Right hindlimb (tissue), 1 donor: ENCODE results near the gene ENPP3.
"Not testable (repeated sequence)": the region's sequence is repeated elsewhere in the genome, so short reads cannot be mapped to it uniquely, and the experiment has no call there.

Experiments used
- DNase-seq: peaks from one replicate; pipeline ENCODE4 v3.0.0-alpha.2; 2018

ENPP3 gene

GRCh38 chr6:131692031-131692430 is 54.9 kb downstream of the ENPP3 start:
- no peak for DNase-seq

- no peak for DNase-seq
Measured at GRCh38 chr6:131692589-131692988, 55.5 kb downstream of the ENPP3 start.

DNA sequence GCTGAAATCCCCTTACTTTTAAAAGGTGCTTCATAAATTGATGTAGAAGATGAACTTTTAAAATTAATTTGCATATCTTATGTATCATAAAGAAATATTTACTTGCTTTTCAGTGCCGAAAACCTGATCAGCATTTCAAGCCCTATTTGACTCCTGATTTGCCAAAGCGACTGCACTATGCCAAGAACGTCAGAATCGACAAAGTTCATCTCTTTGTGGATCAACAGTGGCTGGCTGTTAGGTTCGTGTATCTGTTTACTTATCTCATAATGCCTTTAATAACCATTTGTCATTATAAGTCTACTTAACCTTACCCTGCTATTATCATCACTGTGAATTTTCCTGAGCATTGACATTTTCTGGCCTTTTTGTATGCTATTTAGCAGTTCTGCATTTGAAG is 56.3 kb downstream of the ENPP3 start:
- no peak for DNase-seq

- peak; percentile 65 for DNase-seq
Measured at GRCh38 chr6:131694832-131695426, 57.8 kb downstream of the ENPP3 start.

DNA sequence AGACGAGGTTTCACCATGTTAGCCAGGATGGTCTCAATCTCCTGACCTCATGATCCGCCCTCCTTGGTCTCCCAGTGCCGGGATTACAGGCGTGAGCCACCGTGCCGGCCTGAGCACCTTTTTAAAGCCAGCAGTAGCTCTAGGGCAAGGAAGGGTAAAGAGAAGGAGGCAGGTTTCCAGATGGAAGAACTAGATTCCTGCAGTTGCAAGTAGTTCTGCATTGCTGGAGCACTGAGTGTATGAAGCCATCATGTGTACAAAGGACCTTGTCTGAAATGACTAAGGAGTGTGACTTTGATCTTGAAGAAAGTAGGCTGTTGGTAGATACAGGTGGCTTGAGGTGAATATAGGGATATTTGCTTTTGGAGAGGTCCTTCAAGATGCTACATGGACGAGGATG is 59.9 kb downstream of the ENPP3 start:
- DNase-seq, result no peak

GRCh38 chr6:131700851-131701250 is 63.7 kb downstream of the ENPP3 start:
- not testable (repeated sequence) for DNase-seq

DNA sequence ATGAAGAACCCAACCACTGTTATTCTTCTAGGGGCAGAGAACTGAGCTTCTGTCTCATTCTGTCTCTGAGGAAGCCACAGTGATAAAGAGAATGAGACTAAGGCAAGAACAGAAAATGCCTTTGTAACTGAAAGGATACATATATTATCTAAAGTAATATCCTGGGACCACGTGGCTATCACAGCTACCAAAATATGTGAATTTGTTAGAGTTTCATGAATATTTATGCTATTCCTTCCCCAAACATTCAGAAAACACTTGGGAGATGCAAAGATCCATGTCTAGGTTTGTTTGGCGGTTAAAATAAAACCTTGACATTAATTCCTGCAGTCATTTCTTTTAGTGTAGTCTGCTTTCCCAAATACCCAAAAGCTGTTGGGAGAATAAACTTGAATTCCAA is 66.8 kb downstream of the ENPP3 start:
- not testable (repeated sequence) for DNase-seq

DNA sequence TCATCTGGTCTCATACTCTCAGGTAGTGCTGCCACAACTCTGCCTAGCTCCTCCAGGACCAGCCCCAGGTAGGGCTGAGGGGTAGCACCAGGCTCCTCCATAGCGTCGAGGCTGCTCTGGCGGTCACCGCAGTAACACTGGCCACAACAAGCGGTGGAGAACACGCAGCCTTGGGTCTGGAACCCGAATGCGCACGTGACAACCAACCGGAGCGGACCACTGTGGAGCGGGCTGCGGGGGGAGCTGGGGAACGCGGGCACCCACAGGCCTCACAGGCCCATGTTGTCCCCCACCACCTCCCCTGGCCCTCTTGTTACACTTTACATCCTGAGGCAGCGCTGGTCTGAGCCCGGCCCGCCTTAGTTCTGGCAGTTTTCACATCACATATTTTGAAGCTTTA is 73.8 kb downstream of the ENPP3 start, which contains the start of gene CTAGE9:
TSS of gene CTAGE9 (minus strand) at position 101 of the 400 bp plus-strand sequence. CDS start at position 101, 0 bp downstream.
- DNase-seq, result not testable (repeated sequence)

DNA sequence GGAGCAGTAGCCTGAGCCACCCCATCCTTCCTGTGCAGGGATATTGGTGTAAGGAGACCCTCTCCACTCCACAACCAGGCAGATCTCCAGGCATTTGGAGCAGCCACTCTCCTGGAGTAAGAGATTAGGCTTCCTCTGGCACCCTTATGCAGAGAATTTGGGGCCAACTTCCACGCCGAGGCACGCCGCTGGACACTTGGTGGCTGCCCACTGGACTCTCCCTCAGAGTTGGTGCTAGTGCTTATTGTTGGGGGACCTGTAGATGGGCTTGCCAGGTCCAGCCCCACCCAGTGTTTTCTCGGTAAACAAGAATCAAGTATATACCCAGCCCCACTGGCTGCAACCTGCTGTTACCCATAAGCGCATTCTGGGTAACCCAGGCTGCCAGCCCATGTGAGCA is 78.5 kb downstream of the ENPP3 start:
- not testable (repeated sequence) for DNase-seq

- DNase-seq, result no peak
Measured at GRCh38 chr6:131717836-131718542, 80.9 kb downstream of the ENPP3 start.

DNA sequence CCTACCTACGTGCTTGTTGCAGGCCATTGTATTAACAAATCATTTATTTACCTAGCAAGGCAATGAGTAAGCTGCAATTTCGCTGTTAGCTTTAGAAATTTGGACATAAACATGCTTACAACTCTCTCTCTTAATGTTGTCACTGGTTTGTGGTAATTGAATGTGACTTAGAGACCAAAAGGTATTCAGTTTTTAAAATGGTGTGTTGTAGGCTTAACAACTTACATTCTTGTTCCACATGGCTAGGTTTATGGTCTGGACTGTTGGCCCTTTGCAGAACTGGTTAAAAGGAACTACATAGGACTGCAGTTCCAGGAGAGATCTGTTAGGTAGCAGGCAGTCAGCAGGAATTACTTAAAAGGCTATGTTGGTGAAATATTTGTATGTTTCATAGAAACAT is 84.1 kb downstream of the ENPP3 start:
- DNase-seq, result no peak

DNA sequence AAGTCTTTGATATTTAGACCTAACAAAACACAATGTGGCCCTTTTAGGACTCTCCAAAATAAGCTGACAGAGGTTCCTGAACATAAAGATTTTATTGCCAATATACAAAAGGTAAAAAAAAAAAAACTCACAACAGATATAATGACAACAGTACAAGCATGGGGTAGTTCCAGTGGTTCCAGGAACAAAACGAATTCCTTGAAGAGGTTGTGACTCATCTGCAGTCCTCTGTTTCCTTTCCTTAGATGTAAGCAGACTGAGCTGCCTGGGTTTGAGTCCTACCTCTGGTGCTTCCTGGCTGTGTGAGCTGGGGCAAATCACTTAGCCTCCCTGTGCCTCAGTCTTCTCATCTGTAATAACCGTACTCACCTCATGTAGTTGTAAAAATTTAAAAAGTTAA is 87.0 kb downstream of the ENPP3 start:
- no peak for DNase-seq

- no peak for DNase-seq
Measured at GRCh38 chr6:131727467-131727866, 90.4 kb downstream of the ENPP3 start.

DNA sequence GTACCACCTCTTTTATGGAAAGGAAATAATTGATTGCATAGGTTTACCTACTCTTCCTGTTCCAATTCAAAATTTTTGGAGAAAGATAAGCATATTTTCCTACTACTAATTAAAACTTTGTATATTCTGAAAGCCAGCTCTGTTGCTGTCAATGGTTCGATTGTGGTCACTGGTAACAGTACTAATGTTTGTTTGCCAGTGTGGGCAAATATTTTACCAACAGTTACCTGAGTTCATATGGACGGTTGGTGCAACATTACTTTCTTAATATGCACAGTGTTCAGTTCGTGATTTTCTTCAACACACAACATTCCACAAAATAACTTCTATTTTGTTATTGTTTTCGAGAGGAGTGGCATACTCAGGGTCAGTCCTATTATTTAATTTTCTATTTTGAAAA is 90.8 kb downstream of the ENPP3 start:
- no peak for DNase-seq

GRCh38 chr6:131728296-131728939 is 91.3 kb downstream of the ENPP3 start:
- DNase-seq, result no peak

DNA sequence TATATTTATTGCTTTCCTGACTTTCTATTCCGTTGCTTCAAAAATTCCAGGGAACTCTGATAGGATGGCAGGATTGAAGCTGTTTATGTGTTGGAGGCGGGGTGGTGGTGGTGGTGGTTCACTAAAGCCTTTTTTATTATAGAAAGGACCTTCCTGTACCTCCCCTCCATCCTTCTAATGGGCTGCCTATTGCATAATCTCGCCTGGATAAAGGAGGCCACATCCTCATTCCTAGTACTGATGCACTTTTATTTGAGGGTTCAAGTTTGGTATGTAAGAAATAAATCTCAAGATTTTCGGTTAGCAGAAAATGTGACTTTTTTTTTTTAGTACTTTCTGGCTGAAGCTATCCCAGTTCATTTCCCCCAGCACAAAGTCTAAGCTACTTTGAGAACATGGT is 92.4 kb downstream of the ENPP3 start:
- no peak for DNase-seq

DNA sequence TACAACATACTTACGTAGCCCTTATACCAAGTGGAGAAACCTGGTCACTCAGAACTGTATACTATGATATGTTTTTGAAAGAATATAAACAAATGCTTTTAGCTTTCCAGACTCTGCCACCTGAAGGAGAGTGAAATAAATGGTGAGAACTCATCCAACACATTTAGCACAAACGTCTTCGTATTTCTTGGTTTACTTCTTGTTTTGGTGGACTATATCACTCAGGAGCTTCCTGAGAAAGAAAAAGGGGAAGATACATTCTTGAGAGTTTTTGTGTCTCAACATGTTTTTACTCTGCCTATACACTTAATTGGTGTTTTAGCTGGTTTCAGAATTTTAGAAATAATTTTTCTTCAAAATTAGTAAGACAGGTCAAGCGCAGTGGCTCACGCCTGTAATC is 93.2 kb downstream of the ENPP3 start:
- DNase-seq, result no peak

DNA sequence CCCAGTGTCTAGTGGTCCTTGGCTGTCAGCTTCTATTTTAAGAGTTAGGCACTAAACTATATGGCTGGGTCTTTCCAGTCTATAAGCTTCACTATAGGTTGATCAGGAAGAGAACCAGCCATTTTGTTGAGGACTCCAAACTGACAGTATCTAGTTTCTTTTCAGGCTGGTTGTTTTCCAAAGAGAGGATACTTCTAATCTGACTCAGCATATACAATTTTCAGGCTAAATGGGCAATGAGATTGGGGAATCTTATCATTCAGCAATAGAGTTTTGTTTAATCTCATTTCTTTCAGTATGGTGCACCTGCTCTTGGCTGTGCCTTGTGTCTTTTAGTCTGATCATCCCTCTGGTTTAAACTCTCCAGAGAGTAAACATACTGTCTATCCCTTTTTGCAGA is 94.1 kb downstream of the ENPP3 start:
- DNase-seq, result no peak

- DNase-seq, result peak; percentile 38
Measured at GRCh38 chr6:131733376-131734016, 96.4 kb downstream of the ENPP3 start.

- DNase-seq, result no peak
Measured at GRCh38 chr6:131736003-131736596, 99.0 kb downstream of the ENPP3 start.

DNA sequence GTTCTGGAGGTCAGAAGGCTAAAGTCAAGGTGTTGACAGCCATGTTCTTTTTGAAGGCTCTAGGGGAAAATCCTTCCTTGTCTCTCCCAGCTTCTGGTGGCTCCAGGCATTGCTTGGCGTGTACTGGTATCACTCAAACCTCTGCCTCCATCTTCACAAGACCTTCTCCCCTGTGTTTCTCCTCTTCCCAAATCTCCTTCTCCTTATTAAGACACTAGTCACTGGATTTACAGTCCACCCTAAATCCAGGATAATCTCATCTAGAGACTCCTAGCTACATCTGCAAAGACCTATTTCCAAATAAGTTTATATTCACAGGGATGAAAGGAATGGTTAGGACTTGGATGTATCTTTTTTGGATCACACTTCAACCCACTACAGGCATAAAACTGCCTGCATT is 99.7 kb downstream of the ENPP3 start:
- DNase-seq, result no peak

- no peak for DNase-seq
Measured at GRCh38 chr6:131739136-131739535, 102.0 kb downstream of the ENPP3 start.

GRCh38 chr6:131740161-131740560 is 103.1 kb downstream of the ENPP3 start:
- no peak for DNase-seq
